Gastroesophageal sphincter (tissue), 3 donors: ENCODE data around the gene KLHL30.

Experiments used
- CTCF ChIP-seq, 4 experiments: fragments of 200-600 bp in 2 of 4; fragments of 450-650 bp in 2 of 4; sonication (generic) in 1 of 4; IDR thresholded peaks; one replicate each; pipeline ENCODE4 v1.5.1; 2017 to 2019; ENCODE audit warnings: antibody characterized with exemption in 4 of 4, mild to moderate bottlenecking in 2 of 4, moderate library complexity in 2 of 4
- POLR2AphosphoS5 ChIP-seq: sonication (generic); formaldehyde crosslinking; IDR thresholded peaks from one replicate; pipeline ENCODE4 v1.6.1; 2017; ENCODE audit warnings: antibody characterized with exemption

DNA sequence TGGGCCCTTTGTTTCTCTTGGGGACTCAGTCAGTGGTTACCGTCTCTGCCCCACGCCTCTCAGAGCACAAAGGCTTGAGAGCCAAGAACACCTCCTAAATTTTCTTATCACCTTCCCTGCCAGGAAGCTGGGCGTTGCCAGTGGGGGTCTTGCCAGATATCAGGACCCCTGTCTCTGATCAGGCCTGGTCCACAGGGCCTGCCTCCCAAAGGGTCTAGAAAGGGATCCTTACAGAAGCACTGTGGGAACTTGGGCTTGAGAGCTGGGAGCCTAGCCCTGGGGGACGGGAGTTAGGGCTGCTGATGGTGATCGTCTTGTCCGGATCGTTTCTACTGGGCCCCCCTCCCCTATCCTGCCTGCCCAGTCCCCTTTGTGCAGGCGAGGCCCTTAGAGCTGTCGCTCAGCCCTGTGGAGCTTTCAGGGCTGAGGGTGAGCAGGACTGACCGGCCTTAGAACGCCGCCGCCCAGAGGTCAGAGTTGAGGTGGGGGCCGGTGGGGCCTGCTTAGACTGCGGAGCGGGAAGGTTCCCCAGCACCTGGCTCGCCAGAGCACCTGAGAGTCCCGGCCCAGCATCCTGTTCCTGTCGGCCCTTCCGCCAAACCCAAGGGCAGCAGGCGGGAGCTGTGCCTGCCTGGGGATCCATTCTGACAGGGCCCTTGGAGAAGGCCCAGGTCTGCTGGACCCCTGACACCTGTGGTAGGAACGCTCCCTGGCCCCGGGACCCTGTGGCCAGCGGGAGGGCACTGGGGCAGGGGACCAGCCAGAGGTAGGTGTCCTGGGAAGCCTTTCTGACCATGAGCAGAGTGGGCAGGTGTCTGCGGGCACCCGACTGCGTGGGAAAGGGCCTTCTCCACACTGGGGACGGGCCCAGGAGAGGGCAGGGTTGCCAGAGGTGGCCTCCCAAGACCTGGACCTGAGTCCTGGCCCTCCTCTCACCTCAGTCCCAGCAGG, 37.4 kb upstream of the KLHL30 start:
- TF ChIP-seq POLR2AphosphoS5, result no peak
- no peak for TF ChIP-seq CTCF (IDR thresholded peaks at IDR 0.05)
